ENCODE measurements around the gene TMEM132C.

- TF ChIP-seq, protein P1, sequence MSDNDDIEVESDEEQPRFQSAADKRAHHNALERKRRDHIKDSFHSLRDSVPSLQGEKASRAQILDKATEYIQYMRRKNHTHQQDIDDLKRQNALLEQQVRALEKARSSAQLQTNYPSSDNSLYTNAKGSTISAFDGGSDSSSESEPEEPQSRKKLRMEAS (IDR thresholded peaks at IDR 0.05): no peak
- no peak for TF ChIP-seq ZNF33A (CRISPR knock-in tag; IDR thresholded peaks at IDR 0.05; ENCODE audit: borderline replicate concordance)
- TF ChIP-seq FUBP1 (CRISPR knock-in tag; IDR thresholded peaks at IDR 0.05; ENCODE audit: borderline replicate concordance): no peak
- TF ChIP-seq ZBTB44 (CRISPR knock-in tag; IDR thresholded peaks at IDR 0.05): no peak
These were observed 460.5 kb downstream of the TMEM132C start for GRCh38 chr12:128727461-128727860.
